HEK293T (cell line): ENCODE results near the gene PTPN12.

ENCODE experiments used
- CTCF ChIA-PET: fragments of 350-600 bp; formaldehyde crosslinking; extraction: SDS; loops from one replicate; lab custom pipeline; 2021; ENCODE audit warnings: antibody characterized with exemption, inconsistent platforms; lab: Yijun Ruan, JAX
- POLR2A ChIA-PET: fragments of 350-600 bp; formaldehyde crosslinking; extraction: SDS; loops from one replicate; lab custom pipeline; 2020; ENCODE audit warnings: antibody characterized with exemption, inconsistent platforms; lab: Yijun Ruan, JAX
- DNase-seq: peaks from one replicate; pipeline ENCODE4 v3.0.0; 2012; ENCODE audit warnings: mixed read lengths; ENCODE audit errors: extremely low spot score
- ARNT ChIP-seq: fragments of 450-650 bp; IDR thresholded peaks from 2 replicates; pipeline ENCODE4 v1.6.1; 2017; ENCODE audit warnings: mild to moderate bottlenecking
- BHLHE40 ChIP-seq: fragments of 450-650 bp; IDR thresholded peaks from 2 replicates; pipeline ENCODE4 v1.6.1; 2016; ENCODE audit warnings: mild to moderate bottlenecking, moderate library complexity, borderline replicate concordance
- CTBP1 ChIP-seq: fragments of 450-650 bp; IDR thresholded peaks from 2 replicates; pipeline ENCODE4 v1.6.1; 2016; ENCODE audit warnings: borderline replicate concordance
- ELF4 ChIP-seq: fragments of 450-650 bp; IDR thresholded peaks from 2 replicates; pipeline ENCODE4 v1.6.1; 2017; ENCODE audit warnings: antibody characterized with exemption
- FOXA1 ChIP-seq: fragments of 450-650 bp; IDR thresholded peaks from 2 replicates; pipeline ENCODE4 v1.6.1; 2016; ENCODE audit warnings: mild to moderate bottlenecking
- FOXK2 ChIP-seq: fragments of 450-650 bp; IDR thresholded peaks from 2 replicates; pipeline ENCODE4 v1.6.1; 2016; ENCODE audit warnings: mild to moderate bottlenecking
- FOXM1 ChIP-seq: fragments of 450-650 bp; IDR thresholded peaks from 2 replicates; pipeline ENCODE4 v1.6.1; 2017; ENCODE audit warnings: mild to moderate bottlenecking, borderline replicate concordance
- HDGF ChIP-seq: fragments of 450-650 bp; IDR thresholded peaks from 2 replicates; pipeline ENCODE4 v1.6.1; 2017; ENCODE audit warnings: antibody characterized with exemption, borderline replicate concordance
- L3MBTL2 ChIP-seq: fragments of 450-650 bp; conservative IDR thresholded peaks from 2 replicates; pipeline ENCODE4 v1.6.1; 2016; ENCODE audit warnings: mild to moderate bottlenecking
- LEF1 ChIP-seq: fragments of 450-650 bp; IDR thresholded peaks from 2 replicates; pipeline ENCODE4 v1.6.1; 2017; ENCODE audit warnings: mild to moderate bottlenecking, borderline replicate concordance
- NFRKB ChIP-seq: fragments of 450-650 bp; IDR thresholded peaks from 2 replicates; pipeline ENCODE4 v1.6.1; 2016; ENCODE audit warnings: mild to moderate bottlenecking, moderate library complexity
- PKNOX1 ChIP-seq: fragments of 450-650 bp; IDR thresholded peaks from 2 replicates; pipeline ENCODE4 v1.6.1; 2016
- SP1 ChIP-seq: fragments of 450-650 bp; IDR thresholded peaks from 2 replicates; pipeline ENCODE4 v1.6.1; 2017
- SUZ12 ChIP-seq: fragments of 450-650 bp; IDR thresholded peaks from 2 replicates; pipeline ENCODE4 v1.6.1; 2016; ENCODE audit warnings: mild to moderate bottlenecking
- TARDBP ChIP-seq: fragments of 450-650 bp; IDR thresholded peaks from 2 replicates; pipeline ENCODE4 v1.6.1; 2016
- ZNF384 ChIP-seq: fragments of 450-650 bp; IDR thresholded peaks from 2 replicates; pipeline ENCODE4 v1.6.1; 2016

The PTPN12 gene

DNA sequence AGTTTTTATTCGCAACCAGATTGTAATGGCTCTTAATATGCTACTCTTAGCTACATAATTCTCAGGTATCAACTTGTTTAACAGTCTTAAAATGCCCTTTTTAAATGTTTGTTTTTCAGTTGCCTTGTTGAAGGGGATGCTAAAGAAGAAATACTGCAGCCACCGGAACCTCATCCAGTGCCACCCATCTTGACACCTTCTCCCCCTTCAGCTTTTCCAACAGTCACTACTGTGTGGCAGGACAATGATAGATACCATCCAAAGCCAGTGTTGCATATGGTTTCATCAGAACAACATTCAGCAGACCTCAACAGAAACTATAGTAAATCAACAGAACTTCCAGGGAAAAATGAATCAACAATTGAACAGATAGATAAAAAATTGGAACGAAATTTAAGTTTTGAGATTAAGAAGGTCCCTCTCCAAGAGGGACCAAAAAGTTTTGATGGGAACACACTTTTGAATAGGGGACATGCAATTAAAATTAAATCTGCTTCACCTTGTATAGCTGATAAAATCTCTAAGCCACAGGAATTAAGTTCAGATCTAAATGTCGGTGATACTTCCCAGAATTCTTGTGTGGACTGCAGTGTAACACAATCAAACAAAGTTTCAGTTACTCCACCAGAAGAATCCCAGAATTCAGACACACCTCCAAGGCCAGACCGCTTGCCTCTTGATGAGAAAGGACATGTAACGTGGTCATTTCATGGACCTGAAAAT, 89.7 kb downstream of the PTPN12 start:
- POLR2A ChIA-PET, result no interaction called here
- no peak for TF ChIP-seq SP1
- no peak for TF ChIP-seq L3MBTL2
- TF ChIP-seq ELF4, result no peak
- no peak for TF ChIP-seq BHLHE40
- TF ChIP-seq PKNOX1, result no peak
- TF ChIP-seq HDGF, result no peak
- TF ChIP-seq NFRKB, result no peak
- TF ChIP-seq ARNT, result no peak
- TF ChIP-seq ZNF384, result no peak
- no peak for TF ChIP-seq FOXK2
- TF ChIP-seq TARDBP, result no peak
- TF ChIP-seq LEF1, result no peak
- TF ChIP-seq SUZ12, result no peak
- no peak for TF ChIP-seq FOXA1
- no peak for TF ChIP-seq CTBP1
- no peak for TF ChIP-seq FOXM1
- CTCF ChIA-PET, result no interaction called here
- DNase-seq, result no peak

- DNase-seq, result no peak
- ChIA-PET POLR2A (no interaction called here), CTCF (no interaction called here)
- TF ChIP-seq NFRKB (no peak), TARDBP (no peak), LEF1 (no peak), CTBP1 (no peak)
Observed at GRCh38 chr7:77627309-77627676, 90.2 kb downstream of the PTPN12 start.

- CTCF ChIA-PET, result interaction anchor here (0.6 kb wide), 1 partner anchor 21 kb away, joined by 3 read pairs; no protein-coding TSS in a partner anchor
- no peak for DNase-seq
- POLR2A ChIA-PET, result no interaction called here
- TF ChIP-seq HDGF (no peak), ARNT (no peak), LEF1 (no peak), SUZ12 (no peak), CTBP1 (no peak), ZNF384 (no peak)
Observed at GRCh38 chr7:77629797-77630196, 92.7 kb downstream of the PTPN12 start.

DNA sequence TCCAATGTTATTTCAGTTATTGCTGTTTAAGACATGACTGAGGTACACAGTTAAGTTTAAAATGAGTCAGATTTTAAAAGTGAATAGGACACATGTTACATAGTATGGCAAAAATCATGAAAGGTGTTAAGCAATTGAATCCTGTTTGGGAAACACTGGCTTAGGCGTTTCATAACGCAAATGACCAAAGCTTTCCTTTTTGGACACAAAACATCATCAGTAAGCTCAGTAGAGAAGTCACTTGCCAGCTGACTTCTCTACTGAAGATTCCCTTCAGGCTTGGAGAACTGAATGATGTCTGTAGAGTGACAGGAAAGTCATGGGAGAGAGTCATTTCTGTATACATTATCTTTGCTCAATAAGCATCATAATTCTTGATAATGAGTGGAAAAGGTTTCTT, 94.7 kb downstream of the PTPN12 start:
- CTCF ChIA-PET, result interaction anchor here (1.6 kb wide), 1 partner anchor 20 kb away, joined by 4 read pairs; no protein-coding TSS in a partner anchor

DNA sequence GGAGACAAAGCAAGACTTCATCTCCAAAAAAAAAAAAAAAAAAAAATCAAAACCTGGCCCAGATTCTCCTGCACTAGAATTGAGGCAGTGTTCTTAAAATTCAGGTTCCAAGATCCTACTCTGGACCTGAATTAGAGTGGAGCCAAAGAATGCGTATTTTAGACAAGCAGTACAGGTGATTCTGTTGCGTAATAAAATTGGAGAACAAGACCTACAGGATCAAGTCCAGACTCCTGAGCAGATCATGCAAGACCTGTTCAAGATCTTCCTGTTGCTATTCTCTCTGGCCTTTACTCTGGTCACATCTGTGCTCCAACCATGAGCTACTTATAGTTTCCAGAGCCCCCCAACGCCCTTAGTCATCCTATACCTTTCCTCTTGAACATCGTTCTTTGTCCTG, 107.7 kb downstream of the PTPN12 start:
- POLR2A ChIA-PET, result no interaction called here
- TF ChIP-seq LEF1 (no peak), SP1 (no peak), FOXM1 (no peak), PKNOX1 (no peak), FOXK2 (no peak), HDGF (no peak), ARNT (no peak), ZNF384 (no peak), TARDBP (no peak), L3MBTL2 (no peak), BHLHE40 (no peak), ELF4 (no peak)
- DNase-seq, result no peak
- CTCF ChIA-PET, result interaction anchor here (0.6 kb wide), 1 partner anchor 582 kb away, joined by 4 read pairs; no protein-coding TSS in a partner anchor

More for the DNA sequence above, 94.7 kb downstream of the PTPN12 start:
- no peak for DNase-seq
- TF ChIP-seq PKNOX1 (no peak), ELF4 (no peak), CTBP1 (no peak), FOXA1 (no peak), SP1 (no peak), ARNT (no peak), SUZ12 (no peak), NFRKB (no peak), FOXM1 (no peak), FOXK2 (no peak)
- POLR2A ChIA-PET, result no interaction called here

- CTCF ChIA-PET, result interaction anchor here (1.0 to 1.8 kb wide), 2 partner anchors 9 to 111 kb away, joined by 4 read pairs; no protein-coding TSS in a partner anchor
- TF ChIP-seq SP1, result no peak
- TF ChIP-seq ZNF384, result no peak
- no peak for TF ChIP-seq PKNOX1
- no peak for TF ChIP-seq FOXK2
- no peak for TF ChIP-seq HDGF
- no peak for TF ChIP-seq BHLHE40
- no peak for TF ChIP-seq ARNT
- TF ChIP-seq L3MBTL2, result no peak
- TF ChIP-seq CTBP1, result no peak
- no peak for TF ChIP-seq FOXM1
- no peak for TF ChIP-seq NFRKB
- TF ChIP-seq SUZ12, result no peak
- no peak for TF ChIP-seq ELF4
- DNase-seq, result no peak
- POLR2A ChIA-PET, result no interaction called here
Observed at GRCh38 chr7:77648742-77649338, 111.7 kb downstream of the PTPN12 start.
